ENCODE measurements around the gene SLC16A3. TPM values are rescaled to one million over a fixed set of nuclear protein-coding genes. Genes with fewer than 3 reads are reported as not detected.

Gene SLC16A3
- total and polyA plus RNA-seq, 10 of the 15 experiments (the other 5 are each of a cell fraction or from before 2014, with no cell fraction given) = 0.10 to 46.5 (median 8.0) TPM

GRCh38 chr17:82285141-82285540 is 56.3 kb downstream of the SLC16A3 start:
- ChIA-PET POLR2A (interaction anchor here (1.4 kb wide), 1 partner anchor 10 kb away, joined by 7 read pairs; no protein-coding TSS in a partner anchor), RAD21 (ENCODE audit: unreplicated experiment) (no interaction called here), CTCF (interaction anchor here (1.2 kb wide), 1 partner anchor 36 kb away, joined by 4 read pairs; no protein-coding TSS in a partner anchor), SMC1A (ENCODE audit: uncharacterized antibody, unreplicated experiment) (interaction anchor here (1.1 kb wide), 1 partner anchor 13 kb away, joined by 3 read pairs; no protein-coding TSS in a partner anchor)
- H3K27me3 ChIP-seq (replicated peaks in 1 of 2; ENCODE audit: control insufficient read depth in 2 of 2, insufficient read depth in 2 of 2, low read length in 1 of 2) = no peaks in the 10 kb centered on the region
- H4K20me1 ChIP-seq (ENCODE audit: control insufficient read depth, insufficient read depth) = no peaks in the 10 kb centered on the region
- TF ChIP-seq PML (IDR thresholded peaks at IDR 0.05; ENCODE audit: low read length) (no peak), NRF1 (conservative IDR thresholded peaks at IDR 0.05; ENCODE audit: low read depth, low read length) (no peak)
- H3K4me1 ChIP-seq (ENCODE audit: control insufficient read depth, insufficient read depth, low read length) = no peaks in the 10 kb centered on the region
- H2AFZ ChIP-seq (ENCODE audit: control insufficient read depth, low read depth, low read length) = no peak overlapping the region
- H3K9ac ChIP-seq (ENCODE audit: control insufficient read depth, insufficient read depth, low read length) = no peak overlapping the region
- BruUV-seq (replicated peaks) = no TSS peak
- no peak for DNase-seq (ENCODE audit: low read depth, low spot score)
- H3K4me3 ChIP-seq = no peak overlapping the region
- no peak for FAIRE-seq
- in situ Hi-C loops (cut with MboI) = no loop called here
- H3K4me2 ChIP-seq (ENCODE audit: control insufficient read depth, insufficient read depth) = no peak overlapping the region
- intact Hi-C loops (cut with micrococcal nuclease; ENCODE audit: unreplicated experiment) = no loop called here
- ATAC-seq = no peak
- H3K27ac ChIP-seq (ENCODE audit: control insufficient read depth, insufficient read depth) = no peak overlapping the region
- H3K36me3 ChIP-seq (ENCODE audit: control insufficient read depth in 2 of 2, insufficient read depth in 2 of 2, low read length in 1 of 2) = no peaks in the 10 kb centered on the region
- H3K9me3 ChIP-seq (replicated peaks; ENCODE audit: control insufficient read depth, insufficient read depth, low read length) = no peaks in the 10 kb centered on the region
- no peaks in the 10 kb centered on the region for H3K79me2 ChIP-seq (ENCODE audit: control insufficient read depth, insufficient read depth, low read length)
- 36% methylated on average over 8 of the region's 8 CpGs for WGBS (ENCODE audit: insufficient coverage, insufficient replicate concordance, low lambda C conversion rate, missing lambda C conversion rate)

GRCh38 chr17:82287013-82287867 is 58.4 kb downstream of the SLC16A3 start:
- FAIRE-seq = peak; percentile 31
- ChIA-PET RAD21 (ENCODE audit: unreplicated experiment) (interaction anchor here (1.0 to 1.1 kb wide), 2 partner anchors 9 to 11 kb away, joined by 3 read pairs; no protein-coding TSS in a partner anchor), SMC1A (ENCODE audit: uncharacterized antibody, unreplicated experiment) (no interaction called here), CTCF (interaction anchor here (1.0 to 1.2 kb wide), 2 partner anchors 8 to 12 kb away, joined by 3 to 4 read pairs; no protein-coding TSS in a partner anchor), POLR2A (interaction anchor here (0.8 kb wide), 1 partner anchor 10 kb away, joined by 3 read pairs; no protein-coding TSS in a partner anchor)
- no TSS peak for BruUV-seq (replicated peaks)
- H3K27ac ChIP-seq (ENCODE audit: control insufficient read depth, insufficient read depth) = no peak overlapping the region
- H3K4me2 ChIP-seq (ENCODE audit: control insufficient read depth, insufficient read depth) = no peak overlapping the region
- peak; percentile 58; the same call in 1 of the 2 replicates for TF ChIP-seq IKZF1 (conservative IDR thresholded peaks at IDR 0.05)
- TF ChIP-seq MEF2B (IDR thresholded peaks at IDR 0.05; ENCODE audit: partially characterized antibody, poor library complexity, severe bottlenecking) = peak; percentile 66
- no peak for TF ChIP-seq HDAC2 (IDR thresholded peaks at IDR 0.05)
- 0 out of 4 replicates have a peak, but pooled peaks of 1 of the 2 experiments have one; percentile 26 for TF ChIP-seq IKZF2 (IDR thresholded peaks at IDR 0.05)
- no peak for TF ChIP-seq GABPA (IDR thresholded peaks at IDR 0.05; ENCODE audit: low read depth)
- no peak for TF ChIP-seq CREB1 (IDR thresholded peaks at IDR 0.05; ENCODE audit: low read depth)
- no peaks in the 10 kb centered on the region for H4K20me1 ChIP-seq (ENCODE audit: control insufficient read depth, insufficient read depth)
- no peak overlapping the region for H2AFZ ChIP-seq (ENCODE audit: control insufficient read depth, low read depth, low read length)
- ATAC-seq = no peak; the same call in 2 of the 3 replicates
- H3K4me3 ChIP-seq = no peak overlapping the region
- no peaks in the 10 kb centered on the region for H3K4me1 ChIP-seq (ENCODE audit: control insufficient read depth, insufficient read depth, low read length)
- no peaks in the 10 kb centered on the region for H3K36me3 ChIP-seq (ENCODE audit: control insufficient read depth in 2 of 2, insufficient read depth in 2 of 2, low read length in 1 of 2)
- H3K79me2 ChIP-seq (ENCODE audit: control insufficient read depth, insufficient read depth, low read length) = peaks cover 1% of the 10 kb centered on the region
- no peak for DNase-seq (ENCODE audit: low read depth, low spot score)
- no peaks in the 10 kb centered on the region for H3K27me3 ChIP-seq (replicated peaks in 1 of 2; ENCODE audit: control insufficient read depth in 2 of 2, insufficient read depth in 2 of 2, low read length in 1 of 2)
- H3K9me3 ChIP-seq (replicated peaks; ENCODE audit: control insufficient read depth, insufficient read depth, low read length) = no peaks in the 10 kb centered on the region
- 31% methylated on average over 9 of the region's 9 CpGs for WGBS (ENCODE audit: insufficient coverage, insufficient replicate concordance, low lambda C conversion rate, missing lambda C conversion rate)
- H3K9ac ChIP-seq (ENCODE audit: control insufficient read depth, insufficient read depth, low read length) = no peak overlapping the region
- in situ Hi-C loops (cut with MboI) (no loop called here), intact Hi-C loops (cut with micrococcal nuclease; ENCODE audit: unreplicated experiment) (no loop called here)
